T1000 (cell line): ENCODE data around the gene QRSL1.
"Not testable (repeated sequence)": the region's sequence is repeated elsewhere in the genome, so short reads cannot be mapped to it uniquely, and the experiment has no call there.

Source experiments
- DNase-seq: peaks from one replicate; lab custom pipeline; 2025; ENCODE audit warnings: mixed read lengths; lab: John Stamatoyannopoulos, UW

Gene QRSL1, protein sequence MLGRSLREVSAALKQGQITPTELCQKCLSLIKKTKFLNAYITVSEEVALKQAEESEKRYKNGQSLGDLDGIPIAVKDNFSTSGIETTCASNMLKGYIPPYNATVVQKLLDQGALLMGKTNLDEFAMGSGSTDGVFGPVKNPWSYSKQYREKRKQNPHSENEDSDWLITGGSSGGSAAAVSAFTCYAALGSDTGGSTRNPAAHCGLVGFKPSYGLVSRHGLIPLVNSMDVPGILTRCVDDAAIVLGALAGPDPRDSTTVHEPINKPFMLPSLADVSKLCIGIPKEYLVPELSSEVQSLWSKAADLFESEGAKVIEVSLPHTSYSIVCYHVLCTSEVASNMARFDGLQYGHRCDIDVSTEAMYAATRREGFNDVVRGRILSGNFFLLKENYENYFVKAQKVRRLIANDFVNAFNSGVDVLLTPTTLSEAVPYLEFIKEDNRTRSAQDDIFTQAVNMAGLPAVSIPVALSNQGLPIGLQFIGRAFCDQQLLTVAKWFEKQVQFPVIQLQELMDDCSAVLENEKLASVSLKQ

DNA sequence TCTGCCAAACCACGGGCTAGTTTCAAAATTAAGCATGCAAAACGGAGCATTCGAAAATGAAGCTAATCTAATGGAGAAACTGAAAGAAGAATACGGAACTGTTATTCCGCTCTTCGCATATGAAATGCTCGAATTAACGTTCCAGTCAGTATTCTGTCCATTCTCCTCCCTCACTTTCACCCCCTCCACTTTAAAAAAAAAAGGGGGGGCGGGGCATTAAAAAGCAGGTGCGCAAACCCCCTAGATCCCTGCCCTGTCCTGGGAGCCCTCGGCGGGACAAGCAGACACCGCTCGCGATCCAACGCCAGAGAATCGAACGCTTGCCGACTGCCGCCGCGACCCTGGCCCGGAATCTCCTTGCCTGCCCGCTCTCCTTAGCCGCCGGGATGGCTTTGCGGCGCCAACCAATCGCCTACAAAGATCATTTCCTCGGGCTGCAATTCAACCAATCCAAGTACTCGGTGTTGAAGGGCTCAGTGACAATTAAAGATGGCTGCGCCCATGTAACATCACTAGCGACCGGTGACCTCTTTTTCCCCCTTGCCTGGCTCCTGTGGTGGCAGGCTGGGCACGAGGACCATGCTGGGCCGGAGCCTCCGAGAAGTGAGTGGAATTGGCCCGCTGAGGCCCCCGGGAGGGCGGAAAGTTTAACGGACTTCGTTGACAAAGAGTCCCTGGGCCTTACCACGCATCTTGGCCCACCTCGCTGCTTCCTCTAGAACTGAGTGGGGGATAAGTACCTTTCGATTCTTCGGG, at the start of gene QRSL1, which contains the start of gene RTN4IP1:
TSS of gene QRSL1 (plus strand) at position 476 of the 756 bp plus-strand sequence. CDS start at position 580, 104 bp downstream.
TSS of gene RTN4IP1 (minus strand) at position 396 of the 756 bp plus-strand sequence. CDS start 477 bp downstream, outside the sequence.
- peak; percentile 75 for DNase-seq

DNA sequence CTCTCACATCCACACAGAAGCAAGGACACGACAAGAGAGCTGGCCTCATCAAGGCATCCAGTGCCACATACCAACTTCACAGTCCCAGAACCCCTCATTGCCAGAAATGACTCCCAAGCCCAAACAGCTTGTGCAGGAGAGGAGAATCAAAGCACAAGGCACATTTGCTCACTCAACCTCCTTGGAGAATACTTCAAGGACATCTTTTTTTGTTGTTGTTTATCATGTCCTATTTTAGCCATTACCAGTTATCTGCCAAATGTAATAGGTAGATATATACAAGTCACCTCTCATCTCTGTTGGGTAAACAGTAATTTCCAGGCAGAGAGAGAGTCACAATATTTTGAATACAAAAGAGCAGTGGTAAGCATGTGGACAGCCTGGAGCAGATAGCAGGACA, 47.9 kb upstream of the QRSL1 start:
- no peak for DNase-seq

DNA sequence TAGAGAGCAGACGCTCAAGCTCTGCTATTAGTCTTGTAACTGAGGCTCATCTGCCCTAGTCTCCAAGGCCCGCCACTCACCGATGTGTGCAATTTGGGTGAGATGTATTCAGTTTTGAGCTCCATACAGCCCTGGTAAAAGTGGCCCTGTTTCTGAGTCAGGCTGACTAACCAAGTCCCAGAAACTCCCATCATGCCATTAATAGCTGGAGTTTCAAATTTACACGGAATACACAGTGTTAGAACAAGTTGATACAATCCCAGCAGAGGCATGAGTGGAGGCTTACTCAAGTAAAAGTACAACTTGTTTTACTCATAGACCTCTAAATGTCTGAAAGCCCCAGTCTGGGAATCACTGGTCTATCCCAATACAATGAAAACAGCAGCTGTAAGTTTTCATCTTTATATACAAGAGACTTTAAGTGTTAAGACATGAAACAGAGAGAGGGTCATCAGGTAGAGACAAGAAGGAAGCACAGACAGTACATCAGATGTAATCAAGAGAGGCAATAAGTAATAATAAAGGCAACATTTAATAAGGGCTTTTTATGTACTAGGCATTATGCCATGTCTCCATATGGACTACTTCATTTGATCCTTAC, 42.5 kb upstream of the QRSL1 start:
- DNase-seq, result no peak

DNA sequence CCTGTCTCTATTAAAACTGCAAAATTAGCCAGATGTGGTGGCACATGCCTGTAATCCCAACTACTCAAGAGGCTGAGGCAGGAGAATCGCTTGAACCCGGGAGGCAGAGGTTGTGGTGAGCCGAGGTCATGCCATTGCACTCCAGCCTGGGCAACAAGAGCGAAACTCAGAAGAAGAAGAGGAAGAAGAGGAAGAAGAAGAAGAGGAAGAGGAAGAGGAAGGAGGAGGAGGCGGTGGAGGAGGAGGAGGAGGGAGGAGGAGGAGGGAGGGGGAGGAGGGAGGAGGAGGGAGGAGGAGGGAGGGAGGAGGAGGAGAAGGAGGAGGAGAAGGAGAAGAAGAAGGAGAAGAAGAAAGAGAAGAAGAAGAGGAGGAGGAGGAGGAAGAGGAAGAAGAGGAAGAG, 40.4 kb upstream of the QRSL1 start:
- DNase-seq, result not testable (repeated sequence)

DNA sequence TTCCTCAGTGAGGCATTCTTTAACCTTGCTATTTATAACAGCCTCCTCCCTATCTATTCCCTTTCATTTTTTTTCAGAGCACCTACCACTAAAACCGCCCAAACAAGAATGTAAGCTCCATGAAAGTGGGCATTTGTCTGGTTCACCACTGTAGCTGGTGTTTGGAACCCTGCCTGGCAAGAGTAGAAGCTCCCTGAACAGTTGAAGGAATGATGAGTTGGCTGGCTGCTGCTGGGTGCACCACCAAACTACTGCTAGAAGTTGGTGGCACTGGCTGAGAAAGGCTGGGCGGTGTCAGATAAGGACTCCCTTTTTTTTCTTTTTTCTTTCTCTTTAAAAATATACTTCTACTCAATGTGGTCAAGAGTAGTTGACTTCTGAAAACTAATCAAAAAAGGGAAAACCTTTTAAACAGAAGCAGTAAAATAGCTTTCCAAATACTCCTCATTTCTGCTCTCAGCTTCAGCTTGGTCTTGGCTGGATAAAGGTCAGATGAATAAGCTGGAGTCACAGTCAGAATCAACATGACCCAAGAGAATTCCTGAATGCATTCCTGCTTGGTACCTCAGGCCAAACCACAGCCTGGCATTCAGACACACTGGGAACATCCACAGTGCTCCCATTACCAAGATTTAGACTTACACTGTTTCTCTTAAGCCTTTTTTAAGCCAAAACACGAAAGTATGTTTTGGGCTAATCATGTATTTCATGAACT, 38.1 kb upstream of the QRSL1 start:
- DNase-seq, result peak; percentile 5

DNA sequence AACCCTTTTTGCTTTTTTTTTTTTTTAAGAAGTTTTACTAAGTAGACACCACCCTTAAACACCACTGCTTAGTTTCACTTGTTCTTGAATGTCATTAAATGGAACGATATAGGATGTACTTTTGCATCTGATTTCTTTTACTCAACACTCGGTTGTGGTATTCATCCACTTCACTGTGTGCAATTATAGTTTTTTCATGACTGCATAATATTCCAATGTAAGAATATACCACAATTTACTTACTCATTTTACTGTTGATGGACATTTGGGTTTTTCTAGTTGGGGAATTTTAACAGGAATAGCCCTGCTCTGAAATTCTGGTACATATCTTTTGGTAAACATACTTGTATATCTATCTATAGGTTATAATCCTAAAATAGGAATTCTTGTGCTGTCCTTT, 29.9 kb upstream of the QRSL1 start:
- no peak for DNase-seq

DNA sequence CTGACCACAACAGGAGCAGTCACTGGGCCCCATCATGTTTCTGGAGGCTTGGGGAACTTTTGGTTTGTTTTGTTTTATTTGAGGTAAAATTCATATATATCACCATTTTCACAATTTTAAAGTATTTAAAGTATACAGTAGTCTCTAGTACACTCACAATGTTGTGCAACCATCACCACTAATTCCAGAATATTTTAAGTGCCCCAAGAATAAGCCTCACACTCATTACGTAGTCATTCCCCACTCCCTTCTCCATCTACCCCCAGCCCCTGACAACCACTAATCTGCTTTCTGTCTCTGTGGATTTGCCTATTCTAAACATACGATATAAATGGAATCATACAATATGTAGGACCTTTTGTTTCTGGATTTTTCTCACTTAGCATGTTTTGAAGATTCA, 29.0 kb upstream of the QRSL1 start:
- no peak for DNase-seq

DNA sequence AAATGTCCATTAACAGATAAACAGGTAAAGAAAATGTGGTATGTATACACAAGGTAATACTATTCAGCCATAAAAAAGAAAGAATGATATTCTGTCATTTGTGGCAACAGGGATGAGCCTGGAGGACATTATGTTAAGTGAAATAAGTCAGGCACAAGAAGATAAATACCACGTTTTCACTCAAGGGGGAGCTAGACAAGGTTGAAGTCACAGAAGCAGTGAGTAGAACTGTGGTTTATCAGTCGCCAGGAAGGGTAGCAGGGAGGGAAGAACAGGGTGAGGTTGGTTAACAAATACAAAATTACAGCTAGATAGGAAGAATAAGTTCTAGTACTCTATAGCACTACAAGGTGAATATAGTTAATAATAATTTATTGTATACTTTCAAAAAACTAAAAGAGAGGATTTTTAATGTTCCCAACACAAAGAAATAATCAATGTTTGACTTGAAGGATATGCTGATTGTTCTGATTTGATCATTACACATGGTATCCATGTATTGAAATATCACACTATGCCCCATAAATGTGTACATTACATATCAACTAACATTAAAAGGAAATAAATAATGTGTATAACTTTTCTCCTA, 21.2 kb upstream of the QRSL1 start:
- peak; percentile 2 for DNase-seq

DNA sequence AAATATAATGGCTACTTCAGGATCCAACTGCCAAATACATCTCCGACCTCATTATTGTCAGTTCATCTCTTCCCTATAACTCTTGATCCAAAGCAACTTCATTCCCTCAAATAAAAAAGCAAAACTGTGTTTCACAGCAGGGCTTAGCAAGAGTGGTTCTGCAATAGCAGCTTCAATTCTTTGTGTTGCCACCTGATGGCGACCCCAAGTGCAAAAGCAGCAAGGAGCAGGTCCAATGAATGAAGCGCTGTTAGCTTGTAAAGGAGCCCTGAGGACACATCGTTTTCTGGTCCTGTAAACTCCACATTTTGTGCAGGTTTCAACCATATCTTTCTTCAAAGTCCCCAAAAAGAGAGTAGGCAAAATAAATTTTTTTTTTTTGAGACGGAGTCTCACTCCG, 19.7 kb upstream of the QRSL1 start:
- DNase-seq, result no peak

DNA sequence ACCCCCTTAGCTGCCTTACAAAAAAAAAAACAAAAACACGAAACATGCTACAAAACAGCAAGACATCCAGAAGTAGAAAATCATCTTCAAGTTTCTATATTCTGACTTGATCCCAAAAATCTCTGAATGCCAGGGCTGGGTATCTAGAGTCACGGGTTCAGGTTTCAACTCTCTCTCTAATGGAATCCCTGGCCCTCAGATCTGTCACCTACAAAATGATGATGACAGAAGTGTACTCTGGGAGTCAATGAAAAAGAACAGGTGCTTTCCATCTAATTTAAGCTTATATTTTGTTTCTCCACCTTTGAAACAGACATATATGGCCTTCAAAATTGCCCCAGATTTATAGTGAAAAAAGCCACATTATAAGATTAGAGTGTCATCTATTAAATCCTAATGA, 18.3 kb upstream of the QRSL1 start:
- DNase-seq, result no peak

DNA sequence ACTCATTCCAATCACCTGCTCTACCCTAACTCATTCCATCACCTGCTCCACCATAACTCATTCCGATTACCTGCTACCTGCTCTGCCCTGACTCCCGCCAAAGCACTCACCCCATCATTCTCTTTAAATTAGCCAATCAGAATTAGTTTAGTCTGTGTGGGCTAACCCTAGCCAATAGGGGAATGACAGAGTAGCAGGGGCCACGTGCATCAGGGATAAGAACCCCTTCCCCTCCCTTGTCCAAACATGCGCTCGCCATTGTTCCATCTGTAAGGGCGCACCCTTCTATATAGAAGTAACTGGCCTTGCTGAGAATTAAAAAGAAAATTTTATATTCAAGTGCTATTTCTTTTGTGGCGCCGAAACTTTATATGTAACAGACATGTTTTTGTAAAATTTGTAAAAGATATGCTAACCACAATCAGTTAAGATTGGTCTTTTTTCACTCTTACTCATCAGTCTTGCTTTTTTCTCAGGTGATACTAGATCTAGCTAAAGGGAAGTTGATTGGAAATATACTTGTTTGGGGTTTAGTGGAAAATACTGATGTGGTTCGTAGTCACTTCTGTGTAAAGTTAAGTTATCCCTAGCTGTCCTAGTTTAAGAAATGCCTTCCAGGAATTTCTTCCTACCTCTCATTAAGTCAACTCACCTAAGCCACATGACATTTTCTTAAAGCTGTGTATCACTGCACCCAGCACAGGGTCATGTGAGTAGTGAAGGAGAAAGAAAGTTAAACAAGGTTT, 16.5 kb upstream of the QRSL1 start:
- DNase-seq, result no peak

DNA sequence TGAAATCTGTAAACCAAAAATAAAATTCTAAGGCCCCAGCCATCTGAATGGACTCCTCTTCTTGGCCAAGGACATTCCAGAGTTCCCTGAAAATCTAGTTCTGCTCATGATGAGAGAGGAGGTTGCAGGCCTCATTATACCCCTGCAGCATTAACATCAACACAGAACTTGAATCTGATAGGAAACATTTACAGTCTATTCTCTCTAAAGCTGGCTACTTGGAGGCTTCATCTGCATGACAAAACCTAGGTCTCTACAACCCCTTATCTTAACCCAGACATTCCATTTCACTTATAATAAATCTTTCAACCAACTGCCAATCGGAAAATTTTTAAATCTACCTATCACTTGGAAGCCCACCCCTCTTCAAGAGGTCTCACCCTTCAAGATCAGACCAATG, 15.8 kb upstream of the QRSL1 start:
- DNase-seq, result no peak

DNA sequence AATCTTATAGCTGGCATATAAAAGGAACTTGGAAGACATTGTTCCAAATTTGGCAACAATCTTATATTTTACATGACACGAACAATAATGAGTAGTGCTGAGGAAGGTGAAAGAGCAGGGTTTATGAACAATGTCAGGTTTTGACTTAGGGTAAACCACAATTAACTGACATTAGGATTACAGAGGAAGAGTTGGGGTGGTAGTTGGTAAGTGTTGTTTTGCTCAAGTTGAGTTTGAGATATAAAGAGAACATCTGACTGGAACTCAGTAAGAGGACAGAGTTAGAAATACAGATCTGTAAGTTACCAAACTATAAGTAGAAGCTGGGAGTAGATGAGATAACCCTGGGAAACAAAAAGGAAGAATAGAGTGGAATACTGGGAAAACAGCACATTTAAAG, 15.2 kb upstream of the QRSL1 start:
- no peak for DNase-seq

DNA sequence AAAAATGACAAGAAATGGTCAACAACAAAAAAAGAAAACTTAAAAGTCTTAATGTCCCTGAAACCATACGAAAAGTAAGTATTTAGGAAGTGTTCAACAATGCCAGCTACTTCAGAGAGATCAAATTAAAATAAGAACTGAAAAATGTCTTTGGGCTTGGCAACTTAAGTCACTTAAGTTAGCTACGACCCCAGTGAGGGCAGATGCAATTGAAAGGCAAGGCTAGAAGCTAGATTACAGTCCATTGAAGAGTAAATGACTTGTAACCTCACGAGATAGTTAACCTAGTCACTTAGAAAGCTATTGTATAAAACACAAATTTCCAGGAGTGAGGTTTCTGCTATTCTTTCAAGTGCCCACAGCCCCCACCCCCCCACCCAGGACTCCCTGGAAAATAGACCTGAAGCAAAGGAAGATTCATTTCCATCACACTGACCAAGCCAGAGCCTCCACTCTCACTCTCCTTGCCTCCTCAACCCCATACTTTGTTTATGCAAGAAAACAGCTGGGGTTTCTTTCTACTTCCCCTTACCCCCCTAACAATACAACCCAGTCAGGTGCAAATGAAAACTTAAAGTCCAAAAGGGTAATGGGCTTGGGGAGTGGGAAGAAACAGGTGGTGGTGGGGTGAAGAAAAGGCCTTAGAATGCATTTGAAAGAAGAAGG, 14.7 kb upstream of the QRSL1 start:
- no peak for DNase-seq

DNA sequence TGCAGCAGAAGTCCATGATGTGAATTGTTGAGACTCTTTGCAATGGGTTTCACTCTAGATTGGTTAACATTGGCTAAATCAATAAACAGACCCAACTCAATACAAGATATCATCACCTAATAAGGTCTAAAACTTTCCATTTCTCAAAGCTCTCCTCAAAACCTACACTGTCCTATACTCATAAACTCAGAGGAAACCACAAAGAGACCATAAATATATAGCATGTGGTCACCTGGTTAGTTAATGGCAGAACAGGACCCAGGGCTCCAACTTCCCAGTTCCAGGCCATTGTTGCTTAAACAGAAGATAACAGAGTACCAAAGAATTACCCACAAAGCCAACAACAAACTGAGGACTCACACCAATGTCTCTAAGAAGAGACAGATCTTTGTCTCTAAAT, 12.1 kb upstream of the QRSL1 start:
- no peak for DNase-seq

DNA sequence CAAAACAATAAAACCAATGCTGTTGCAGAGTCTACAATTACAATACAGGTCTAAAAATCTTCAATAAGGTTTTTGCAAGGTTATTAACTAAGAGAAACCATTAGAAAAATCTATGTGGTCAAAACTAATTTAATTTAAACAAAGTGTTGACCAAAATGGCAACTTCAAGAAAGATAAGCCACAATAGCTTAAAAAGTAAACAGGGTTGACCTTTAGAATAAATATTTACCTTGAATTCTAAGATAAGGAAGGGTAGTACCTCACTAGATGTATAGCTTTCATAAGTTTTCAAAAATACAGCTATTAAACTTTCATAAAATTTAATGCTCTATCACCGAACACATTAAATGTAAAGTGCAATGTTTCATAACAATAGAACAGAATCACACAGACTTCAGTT, 11.5 kb upstream of the QRSL1 start:
- no peak for DNase-seq

DNA sequence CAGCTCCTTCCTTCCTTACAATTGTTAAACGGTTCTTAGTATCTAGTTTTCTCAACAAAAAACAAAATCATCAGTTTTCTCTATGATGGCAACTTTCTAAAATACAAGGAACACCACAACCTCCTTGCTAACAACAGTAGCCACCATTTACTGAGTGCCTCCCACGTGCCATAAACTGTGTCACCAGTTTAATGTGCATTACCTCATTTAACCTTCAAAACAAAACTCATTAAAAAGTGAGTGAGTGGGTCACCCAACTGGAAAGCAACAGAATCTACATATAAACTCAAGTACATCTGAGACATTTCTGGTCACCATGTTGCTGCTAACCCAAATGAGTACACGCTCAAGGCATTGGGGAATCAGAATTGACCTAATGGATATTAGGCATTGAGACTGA, 11.1 kb upstream of the QRSL1 start:
- DNase-seq, result no peak

DNA sequence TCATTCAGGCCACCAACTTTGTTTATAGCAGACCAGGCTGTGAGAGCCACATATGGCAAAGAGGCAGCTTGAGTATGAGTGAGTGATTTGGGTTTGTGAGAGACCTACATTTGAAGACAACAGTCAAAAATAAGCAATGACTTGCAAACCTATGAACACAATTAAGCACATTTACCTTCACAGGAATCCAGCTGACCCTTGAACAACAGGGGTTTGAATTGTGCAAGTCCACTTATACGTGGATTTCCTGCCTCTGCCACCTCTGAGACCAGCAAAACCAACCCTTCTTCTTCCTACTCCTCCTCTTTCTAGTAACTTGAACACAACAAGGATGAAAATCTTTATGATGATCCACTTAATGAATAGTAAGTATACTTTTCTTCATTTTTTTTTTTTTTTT, 10.2 kb upstream of the QRSL1 start:
- DNase-seq, result no peak

DNA sequence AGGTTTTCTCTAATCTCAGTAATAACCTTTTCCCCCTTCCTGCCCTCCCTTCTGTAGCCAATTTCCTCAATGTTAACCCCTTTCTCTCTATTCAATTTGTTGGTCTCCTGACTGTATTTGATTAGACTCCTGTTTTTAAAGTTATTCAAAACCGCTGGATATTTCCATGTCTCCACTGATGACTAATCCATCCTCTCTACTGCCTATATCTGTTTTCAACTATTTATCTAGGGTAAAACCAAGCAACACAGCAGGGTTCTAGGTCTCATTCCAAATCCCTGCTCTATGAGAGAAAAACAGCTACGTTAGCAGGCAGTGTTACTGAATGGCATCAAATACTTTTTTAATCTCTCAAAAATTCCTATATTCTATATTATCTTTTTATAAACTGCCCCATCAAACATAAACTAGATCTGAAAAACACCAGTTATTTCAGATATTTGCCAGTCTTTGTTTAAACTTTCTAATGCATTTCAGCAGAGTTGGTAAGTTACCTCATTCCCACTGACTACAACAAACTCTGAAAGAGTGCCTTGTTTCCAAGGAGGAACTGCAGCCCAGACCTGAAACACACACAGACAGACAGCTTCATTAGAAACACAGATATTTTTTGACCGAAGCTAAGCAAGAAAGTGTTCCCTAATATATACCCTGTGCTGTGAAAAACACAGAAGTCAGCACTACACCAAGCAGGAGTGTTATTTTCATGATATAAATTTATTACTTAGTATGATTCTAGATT, 8.3 kb upstream of the QRSL1 start:
- no peak for DNase-seq

DNA sequence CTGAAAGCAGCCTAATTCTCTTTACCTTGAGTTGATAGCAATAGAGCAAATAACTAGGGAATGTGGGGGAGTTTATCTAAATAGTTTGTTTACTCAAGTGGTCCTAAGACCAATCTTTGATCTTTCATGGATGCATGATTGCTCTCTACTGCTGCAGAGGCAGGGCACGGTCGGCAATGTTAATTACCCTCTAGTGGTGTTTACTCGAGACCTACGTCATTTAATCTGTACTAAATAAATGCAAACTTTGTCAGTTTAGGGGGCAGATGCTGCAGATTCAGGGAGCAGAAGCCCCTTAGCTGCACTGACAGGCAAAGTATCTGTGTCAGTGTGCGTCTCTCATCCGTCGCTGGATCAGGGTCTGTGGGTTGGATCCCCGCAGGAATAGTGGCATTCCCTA, 7.0 kb upstream of the QRSL1 start:
- DNase-seq, result no peak
